ENCODE results near the gene SLAMF6. TPM values are rescaled to one million over a fixed set of nuclear protein-coding genes. Genes with fewer than 3 reads are reported as not detected.
"Not testable (repeated sequence)": the region's sequence is repeated elsewhere in the genome, so short reads cannot be mapped to it uniquely, and the experiment has no call there.

Gene SLAMF6
- total and polyA plus RNA-seq, 2 experiments from 2014 or later: not detected

- H3K4me2 ChIP-seq (ENCODE audit: unreplicated experiment); H3K9ac ChIP-seq; DNase-seq; H4K20me1 ChIP-seq (ENCODE audit: insufficient read depth); H3K36me3 ChIP-seq (ENCODE audit: low read depth); H3K4me1 ChIP-seq (ENCODE audit: insufficient read depth); H3K27me3 ChIP-seq (replicated peaks; ENCODE audit: insufficient read depth); H3K4me3 ChIP-seq; H3K27ac ChIP-seq; H3K79me2 ChIP-seq (ENCODE audit: insufficient read depth); H3F3A ChIP-seq (ENCODE audit: insufficient read depth); H3K9me3 ChIP-seq (ENCODE audit: low read depth); H3K9me2 ChIP-seq (ENCODE audit: insufficient read depth); in situ Hi-C loops (cut with MboI); H2AFZ ChIP-seq: not testable (repeated sequence)
- WGBS, 2 experiments (ENCODE audit: low coverage in 1 of 2, low lambda C conversion rate in 2 of 2, missing lambda C conversion rate in 2 of 2): 0 to 6% methylated on average over 2 of the region's 2 CpGs
These were observed 734 bp upstream of the SLAMF6 start for GRCh38 chr1:160523789-160524188.

DNA sequence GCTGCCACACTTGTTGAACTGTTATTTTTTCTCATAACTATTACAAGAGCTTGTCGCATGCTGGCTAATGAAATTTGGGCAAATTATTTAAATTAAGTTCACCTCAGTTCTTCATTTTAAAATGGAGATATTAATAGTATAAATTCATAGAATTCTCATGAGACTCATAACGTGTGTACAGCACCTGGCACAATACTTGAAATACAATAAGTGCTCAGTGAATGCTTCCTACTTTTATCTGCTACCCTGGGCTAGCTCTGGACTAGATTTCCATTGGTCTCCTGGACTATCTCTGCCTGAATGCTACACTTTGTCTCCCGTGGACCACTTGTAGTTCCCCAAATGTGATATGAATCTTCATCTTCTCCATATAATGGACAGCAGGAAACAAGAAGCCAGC lies 919 bp downstream of the SLAMF6 start:
- no peak for DNase-seq
- no peaks in the 10 kb centered on the region for H3K79me2 ChIP-seq (ENCODE audit: insufficient read depth)
- no peak overlapping the region for H3K27ac ChIP-seq
- no peaks in the 10 kb centered on the region for H3F3A ChIP-seq (ENCODE audit: insufficient read depth)
- no peak overlapping the region for H2AFZ ChIP-seq
- no peaks in the 10 kb centered on the region for H3K9me3 ChIP-seq (ENCODE audit: low read depth)
- no peaks in the 10 kb centered on the region for H4K20me1 ChIP-seq (ENCODE audit: insufficient read depth)
- no peaks in the 10 kb centered on the region for H3K9me2 ChIP-seq (ENCODE audit: insufficient read depth)
- H3K4me3 ChIP-seq: no peak overlapping the region
- H3K36me3 ChIP-seq (ENCODE audit: low read depth): no peaks in the 10 kb centered on the region
- no peaks in the 10 kb centered on the region for H3K4me1 ChIP-seq (ENCODE audit: insufficient read depth)
- no peak overlapping the region for H3K4me2 ChIP-seq (ENCODE audit: unreplicated experiment)
- no peaks in the 10 kb centered on the region for H3K27me3 ChIP-seq (replicated peaks; ENCODE audit: insufficient read depth)
- no peak overlapping the region for H3K9ac ChIP-seq
- TF ChIP-seq EZH2phosphoT487 (IDR thresholded peaks at IDR 0.05; ENCODE audit: insufficient read depth, low read depth) (no peak), EZH2 (IDR thresholded peaks at IDR 0.05; ENCODE audit: insufficient read depth, poor library complexity, severe bottlenecking) (no peak)
- WGBS, 2 experiments (ENCODE audit: low coverage in 1 of 2, low lambda C conversion rate in 2 of 2, missing lambda C conversion rate in 2 of 2): 16 to 25% methylated on average over 3 of the region's 3 CpGs
- in situ Hi-C loops (cut with MboI): no loop called here

GRCh38 chr1:160521554-160521953 lies 1.5 kb downstream of the SLAMF6 start:
- no peaks in the 10 kb centered on the region for H3K9me2 ChIP-seq (ENCODE audit: insufficient read depth)
- WGBS, 2 experiments (ENCODE audit: low coverage in 1 of 2, low lambda C conversion rate in 2 of 2, missing lambda C conversion rate in 2 of 2): 35 to 41% methylated on average over 2 of the region's 2 CpGs

GRCh38 chr1:160520999-160521398 lies 2.1 kb downstream of the SLAMF6 start:
- no peak overlapping the region for H3K27ac ChIP-seq
- H3K4me2 ChIP-seq (ENCODE audit: unreplicated experiment): no peak overlapping the region
- H3K79me2 ChIP-seq (ENCODE audit: insufficient read depth): no peaks in the 10 kb centered on the region
- TF ChIP-seq EZH2phosphoT487 (IDR thresholded peaks at IDR 0.05; ENCODE audit: insufficient read depth, low read depth) (no peak), EZH2 (IDR thresholded peaks at IDR 0.05; ENCODE audit: insufficient read depth, poor library complexity, severe bottlenecking) (no peak)
- H3F3A ChIP-seq (ENCODE audit: insufficient read depth): no peaks in the 10 kb centered on the region
- no peak overlapping the region for H3K4me3 ChIP-seq
- H3K9me3 ChIP-seq (ENCODE audit: low read depth): no peaks in the 10 kb centered on the region
- H3K36me3 ChIP-seq (ENCODE audit: low read depth): no peaks in the 10 kb centered on the region
- H4K20me1 ChIP-seq (ENCODE audit: insufficient read depth): no peaks in the 10 kb centered on the region
- DNase-seq: no peak
- H3K27me3 ChIP-seq (replicated peaks; ENCODE audit: insufficient read depth): no peaks in the 10 kb centered on the region
- in situ Hi-C loops (cut with MboI): no loop called here
- H2AFZ ChIP-seq: no peak overlapping the region
- WGBS, 2 experiments (ENCODE audit: low coverage in 1 of 2, low lambda C conversion rate in 2 of 2, missing lambda C conversion rate in 2 of 2): 24% methylated on average over 3 of the region's 3 CpGs
- no peaks in the 10 kb centered on the region for H3K4me1 ChIP-seq (ENCODE audit: insufficient read depth)
- H3K9me2 ChIP-seq (ENCODE audit: insufficient read depth): no peaks in the 10 kb centered on the region
- H3K9ac ChIP-seq: no peak overlapping the region

More at GRCh38 chr1:160521554-160521953, 1.5 kb downstream of the SLAMF6 start:
- Histone ChIP-seq H3K9me3 (ENCODE audit: low read depth) (no peaks in the 10 kb centered on the region), H3K4me1 (ENCODE audit: insufficient read depth) (no peaks in the 10 kb centered on the region), H3K4me3 (no peak overlapping the region), H3K27me3 (replicated peaks; ENCODE audit: insufficient read depth) (no peaks in the 10 kb centered on the region), H3K79me2 (ENCODE audit: insufficient read depth) (no peaks in the 10 kb centered on the region), H3K9ac (no peak overlapping the region), H4K20me1 (ENCODE audit: insufficient read depth) (no peaks in the 10 kb centered on the region), H2AFZ (no peak overlapping the region), H3K36me3 (ENCODE audit: low read depth) (no peaks in the 10 kb centered on the region), H3K4me2 (ENCODE audit: unreplicated experiment) (no peak overlapping the region), H3K27ac (no peak overlapping the region), H3F3A (ENCODE audit: insufficient read depth) (no peaks in the 10 kb centered on the region)
- in situ Hi-C loops (cut with MboI): no loop called here
- no peak for DNase-seq
- no peak for TF ChIP-seq EZH2phosphoT487 (IDR thresholded peaks at IDR 0.05; ENCODE audit: insufficient read depth, low read depth)
- no peak for TF ChIP-seq EZH2 (IDR thresholded peaks at IDR 0.05; ENCODE audit: insufficient read depth, poor library complexity, severe bottlenecking)

GRCh38 chr1:160520582-160520981 lies 2.5 kb downstream of the SLAMF6 start:
- H3K27ac ChIP-seq: no peak overlapping the region
- DNase-seq: peak; percentile 7
- H3K9me2 ChIP-seq (ENCODE audit: insufficient read depth): no peaks in the 10 kb centered on the region
- in situ Hi-C loops (cut with MboI): no loop called here
- H3K4me3 ChIP-seq: no peak overlapping the region
- no peaks in the 10 kb centered on the region for H4K20me1 ChIP-seq (ENCODE audit: insufficient read depth)
- 0 to 4% methylated on average over 2 of the region's 2 CpGs for WGBS, 2 experiments (ENCODE audit: low coverage in 1 of 2, low lambda C conversion rate in 2 of 2, missing lambda C conversion rate in 2 of 2)
- H3K9me3 ChIP-seq (ENCODE audit: low read depth): no peaks in the 10 kb centered on the region
- no peaks in the 10 kb centered on the region for H3K27me3 ChIP-seq (replicated peaks; ENCODE audit: insufficient read depth)
- H3F3A ChIP-seq (ENCODE audit: insufficient read depth): no peaks in the 10 kb centered on the region
- H3K36me3 ChIP-seq (ENCODE audit: low read depth): no peaks in the 10 kb centered on the region
- H3K79me2 ChIP-seq (ENCODE audit: insufficient read depth): no peaks in the 10 kb centered on the region
- H3K9ac ChIP-seq: no peak overlapping the region
- no peak for TF ChIP-seq EZH2phosphoT487 (IDR thresholded peaks at IDR 0.05; ENCODE audit: insufficient read depth, low read depth)
- TF ChIP-seq EZH2 (IDR thresholded peaks at IDR 0.05; ENCODE audit: insufficient read depth, poor library complexity, severe bottlenecking): no peak
- H2AFZ ChIP-seq: no peak overlapping the region
- H3K4me1 ChIP-seq (ENCODE audit: insufficient read depth): no peaks in the 10 kb centered on the region
- H3K4me2 ChIP-seq (ENCODE audit: unreplicated experiment): no peak overlapping the region

Measured in GM23248 (cell line).